Right renal pelvis (tissue), 4 donors: ENCODE data around the gene GLIS2. TPM values are rescaled to one million over a fixed set of nuclear protein-coding genes. Genes with fewer than 3 reads are reported as not detected.

Experiments used
- DNase-seq, 4 donors: peaks; one replicate each; pipeline ENCODE4 v3.0.0-alpha.2; 2013; ENCODE audit warnings: low read depth in 4 of 4, low spot score in 3 of 4, missing footprints in 1 of 4
- polyA plus RNA-seq, 4 donors: library from polyadenylated mRNA; unstranded; fragments of 120-200 nt; gene quantifications; one replicate each; pipeline ENCODE4 v1.2.1, GENCODE V29; 2013; ENCODE audit not compliant: insufficient read length in 4 of 4

Gene GLIS2
- polyA plus RNA-seq, 4 donors, result 41.2 to 55.1 (median 42.4) TPM

- no peak for DNase-seq
These were observed 20.3 kb upstream of the GLIS2 start for GRCh38 chr16:4295581-4295980.

- no peak for DNase-seq
These were observed 18.4 kb upstream of the GLIS2 start for GRCh38 chr16:4297480-4297879.

- no peak for DNase-seq
These were observed 16.9 kb upstream of the GLIS2 start for GRCh38 chr16:4298761-4299522.

GRCh38 chr16:4301177-4301576 lies 14.7 kb upstream of the GLIS2 start:
- no peak for DNase-seq

- DNase-seq, result no peak
These were observed 13.9 kb upstream of the GLIS2 start for GRCh38 chr16:4301968-4302367.

GRCh38 chr16:4303973-4304372 lies 11.9 kb upstream of the GLIS2 start:
- no peak for DNase-seq

- no peak for DNase-seq
These were observed 9.2 kb upstream of the GLIS2 start for GRCh38 chr16:4306470-4307214.

- peak; percentile 81 to 86 (median 85) for DNase-seq
These were observed 8.4 kb upstream of the GLIS2 start for GRCh38 chr16:4307215-4308037.

GRCh38 chr16:4309102-4309832 lies 6.6 kb upstream of the GLIS2 start:
- no peak for DNase-seq

GRCh38 chr16:4309833-4310266 lies 6.0 kb upstream of the GLIS2 start:
- no peak for DNase-seq

- DNase-seq, result no peak
These were observed 2.0 kb upstream of the GLIS2 start for GRCh38 chr16:4313563-4314531.

- DNase-seq, result no peak
These were observed 1.2 kb upstream of the GLIS2 start for GRCh38 chr16:4314532-4315185.

GRCh38 chr16:4316108-4316863 lies 419 bp downstream of the GLIS2 start:
- DNase-seq, result no peak

GRCh38 chr16:4316864-4317531 lies 1.1 kb downstream of the GLIS2 start:
- no peak for DNase-seq

- no peak for DNase-seq
These were observed 1.9 kb downstream of the GLIS2 start for GRCh38 chr16:4317532-4318450.

GRCh38 chr16:4318451-4318910 lies 2.6 kb downstream of the GLIS2 start:
- DNase-seq, result no peak
